HEK293T (cell line): ENCODE measurements around the gene SENP5.

Experiments
- ARNT ChIP-seq: fragments of 450-650 bp; IDR thresholded peaks from 2 replicates; pipeline ENCODE4 v1.6.1; 2017; ENCODE audit warnings: mild to moderate bottlenecking
- ELF4 ChIP-seq: fragments of 450-650 bp; IDR thresholded peaks from 2 replicates; pipeline ENCODE4 v1.6.1; 2017; ENCODE audit warnings: antibody characterized with exemption
- FOXA1 ChIP-seq: fragments of 450-650 bp; IDR thresholded peaks from 2 replicates; pipeline ENCODE4 v1.6.1; 2016; ENCODE audit warnings: mild to moderate bottlenecking
- FOXK2 ChIP-seq: fragments of 450-650 bp; IDR thresholded peaks from 2 replicates; pipeline ENCODE4 v1.6.1; 2016; ENCODE audit warnings: mild to moderate bottlenecking
- FOXM1 ChIP-seq: fragments of 450-650 bp; IDR thresholded peaks from 2 replicates; pipeline ENCODE4 v1.6.1; 2017; ENCODE audit warnings: mild to moderate bottlenecking, borderline replicate concordance
- NFRKB ChIP-seq: fragments of 450-650 bp; IDR thresholded peaks from 2 replicates; pipeline ENCODE4 v1.6.1; 2016; ENCODE audit warnings: mild to moderate bottlenecking, moderate library complexity
- SP1 ChIP-seq: fragments of 450-650 bp; IDR thresholded peaks from 2 replicates; pipeline ENCODE4 v1.6.1; 2017
- TARDBP ChIP-seq: fragments of 450-650 bp; IDR thresholded peaks from 2 replicates; pipeline ENCODE4 v1.6.1; 2016

DNA sequence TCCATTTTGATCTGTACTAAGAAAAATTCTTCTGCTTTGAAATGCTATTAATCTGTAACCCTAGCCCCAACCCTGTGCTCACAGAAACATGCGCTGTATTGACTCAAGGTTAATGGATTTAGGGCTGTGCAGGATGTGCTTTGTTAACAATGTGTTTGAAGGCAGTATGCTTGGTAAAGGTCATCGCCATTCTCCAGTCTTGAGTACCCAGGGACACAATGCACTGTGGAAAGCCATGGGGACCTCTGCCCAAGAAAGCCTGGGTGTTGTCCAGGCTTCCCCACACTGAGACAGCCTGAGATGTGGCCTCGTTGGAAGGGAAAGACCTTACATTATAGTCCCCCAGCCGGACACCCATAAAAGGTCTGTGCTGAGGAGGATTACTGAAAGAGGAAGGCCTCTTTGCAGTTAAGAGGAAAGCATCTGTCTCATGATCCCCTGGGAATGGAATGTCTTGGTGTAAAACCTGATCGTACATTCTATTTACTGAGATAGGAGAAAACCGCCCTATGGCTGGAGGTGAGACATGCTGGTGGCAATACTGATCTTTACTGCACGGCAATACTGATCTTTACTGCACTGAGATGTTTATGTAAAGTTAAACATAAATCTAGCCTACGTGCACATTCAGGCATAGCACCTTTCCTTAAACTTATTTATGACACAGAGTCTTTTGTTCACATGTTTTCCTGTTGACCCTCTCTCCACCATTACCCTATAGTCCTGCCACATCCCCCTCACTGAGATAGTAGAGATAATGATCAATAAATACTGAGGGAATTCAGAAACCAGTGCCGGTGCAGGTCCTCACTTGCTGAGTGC is 94.6 kb downstream of the SENP5 start:
- TF ChIP-seq FOXK2 (no peak), ELF4 (no peak), FOXA1 (no peak), TARDBP (no peak), SP1 (no peak), ARNT (no peak), NFRKB (no peak), FOXM1 (no peak)
